WI38 (cell line): ENCODE results near the gene ERO1A.

ENCODE experiments used
- H3K4me3 ChIP-seq: 2 replicates; pipeline ENCODE4 v1.5.1; 2011; ENCODE audit warnings: low read depth, mild to moderate bottlenecking, control low read depth, low read length
- CTCF ChIP-seq: IDR thresholded peaks from 2 replicates; pipeline ENCODE4 v1.5.1; 2012; ENCODE audit warnings: low read depth, mild to moderate bottlenecking, control low read depth, low read length

Gene ERO1A

DNA sequence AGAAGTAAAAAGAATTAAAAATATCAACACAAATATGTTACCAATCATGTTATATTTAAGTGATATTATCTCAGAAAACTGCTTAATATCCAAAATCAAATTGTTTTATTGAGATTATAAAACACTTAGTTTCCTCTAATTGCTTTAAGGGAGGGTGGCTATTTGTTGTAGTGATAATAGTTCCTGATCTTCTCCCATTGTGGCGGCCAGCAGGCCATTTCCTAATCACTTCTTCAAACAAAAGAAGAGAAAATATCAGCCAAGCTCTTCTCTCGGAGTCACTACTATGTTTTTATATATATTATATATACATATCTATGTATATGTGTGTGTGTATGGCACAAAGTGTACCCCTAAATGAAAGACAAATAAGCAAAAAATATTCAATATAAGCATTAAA lies 31.5 kb downstream of the ERO1A start:
- no peak for TF ChIP-seq CTCF
- no peak overlapping the region for H3K4me3 ChIP-seq

DNA sequence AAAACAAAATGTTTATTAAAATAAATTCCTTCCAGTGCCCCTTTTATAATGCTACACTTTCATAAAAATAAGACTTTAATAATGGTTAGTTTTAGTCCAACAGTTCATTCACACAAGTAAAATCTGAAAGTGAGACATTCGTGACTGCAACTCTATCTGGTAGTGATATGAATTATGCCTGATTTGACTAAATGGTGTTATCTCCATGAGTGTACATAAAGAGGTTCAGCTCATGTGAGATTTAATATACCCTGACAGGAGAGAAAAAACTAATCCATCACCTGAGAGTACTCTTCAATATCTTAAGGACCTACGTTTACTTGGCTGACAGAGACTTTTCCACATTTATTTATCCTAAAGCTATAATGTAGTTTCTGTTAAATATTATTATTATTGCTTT lies 34.0 kb downstream of the ERO1A start:
- H3K4me3 ChIP-seq: no peak overlapping the region
- no peak for TF ChIP-seq CTCF

DNA sequence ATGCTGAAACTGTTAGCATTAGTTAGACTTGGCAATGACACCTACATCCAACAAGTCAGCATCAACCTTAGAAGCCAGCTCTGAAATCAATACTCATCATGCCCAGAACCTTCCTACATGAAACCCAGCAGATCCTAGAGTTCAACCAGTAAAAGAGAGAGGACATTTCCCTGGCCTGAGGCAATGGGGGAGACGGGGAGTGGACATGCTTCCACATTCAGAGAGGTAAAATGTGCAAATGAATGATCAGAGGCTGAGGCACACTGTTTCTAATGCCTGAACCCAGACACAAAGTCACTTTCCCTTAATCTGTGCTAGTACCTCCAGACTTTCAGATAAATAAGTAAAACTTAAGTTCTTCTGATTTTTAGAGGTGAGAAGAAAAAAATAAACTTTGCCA lies 34.5 kb downstream of the ERO1A start:
- TF ChIP-seq CTCF: no peak
- no peak overlapping the region for H3K4me3 ChIP-seq

DNA sequence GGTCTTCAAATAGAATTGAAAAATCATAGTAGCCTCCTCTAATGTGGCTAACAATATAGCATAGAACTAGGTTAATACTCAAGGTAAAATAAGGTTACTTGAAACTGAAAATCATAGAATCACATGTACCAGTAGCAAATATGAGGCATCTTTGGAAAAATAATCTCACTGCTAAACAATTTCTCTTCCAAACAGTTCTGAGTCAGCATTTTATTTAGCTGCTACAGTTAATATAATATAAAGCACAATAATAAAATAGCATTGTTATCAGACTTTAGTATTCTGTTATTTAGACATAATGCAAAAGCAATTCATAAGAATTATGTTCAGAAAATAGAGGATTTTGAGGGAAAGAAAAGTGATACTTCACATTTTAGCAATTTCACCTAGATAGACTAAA lies 35.0 kb downstream of the ERO1A start:
- H3K4me3 ChIP-seq: no peak overlapping the region

DNA sequence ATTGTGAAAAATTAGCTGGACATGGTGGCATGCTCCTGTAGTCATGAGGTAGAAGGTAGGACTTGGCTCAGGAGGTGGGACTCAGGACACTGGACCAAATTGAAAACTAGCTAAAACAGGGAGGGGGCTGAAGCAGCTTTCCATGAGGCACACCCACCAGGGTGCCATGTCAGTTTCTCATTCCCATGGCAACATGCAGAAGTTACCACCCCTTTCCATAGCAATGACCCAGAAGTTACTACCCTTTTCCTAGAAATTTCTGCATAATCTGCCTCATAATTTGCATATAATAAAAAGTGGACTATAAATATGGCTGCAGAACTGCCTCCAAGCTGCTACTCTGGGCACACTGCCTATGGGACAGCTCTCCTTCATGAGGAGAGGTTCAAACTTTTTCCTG lies 38.5 kb downstream of the ERO1A start:
- H3K4me3 ChIP-seq: no peak overlapping the region
- TF ChIP-seq CTCF: no peak

More for the DNA sequence above, 35.0 kb downstream of the ERO1A start:
- TF ChIP-seq CTCF: no peak

DNA sequence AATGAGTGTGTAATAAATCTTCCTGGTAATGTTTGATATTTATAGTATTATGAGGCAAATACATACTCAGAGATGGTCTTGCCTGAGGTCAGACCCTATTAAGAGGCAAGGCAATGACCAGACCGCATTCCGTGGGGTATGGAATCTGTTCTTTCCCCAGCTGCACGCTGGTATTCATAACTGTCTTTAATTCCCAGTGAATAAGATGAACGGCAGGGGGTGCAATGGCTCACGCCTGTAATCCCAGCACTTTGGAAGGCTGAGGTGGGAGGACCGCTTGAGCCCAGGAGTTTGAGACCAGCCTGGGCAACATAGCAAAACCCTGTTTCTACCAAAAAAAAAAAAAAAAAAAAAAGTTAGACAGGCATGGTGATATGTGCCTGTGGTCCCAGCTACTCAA lies 44.6 kb downstream of the ERO1A start:
- no peak for TF ChIP-seq CTCF
- no peak overlapping the region for H3K4me3 ChIP-seq

GRCh38 chr14:52649511-52649910 lies 45.8 kb downstream of the ERO1A start:
- no peak for TF ChIP-seq CTCF
- no peak overlapping the region for H3K4me3 ChIP-seq
